Cortex of kidney (tissue), 1 donor: Measurements from ENCODE around the gene SFXN5.
"Not testable (repeated sequence)": the region's sequence is repeated elsewhere in the genome, so short reads cannot be mapped to it uniquely, and the experiment has no call there.

Experiments used
- DNase-seq: peaks from one replicate; lab custom pipeline; 2025; lab: John Stamatoyannopoulos, UW

SFXN5 gene

GRCh38 chr2:72921853-72922252 is 149.7 kb downstream of the SFXN5 start:
- DNase-seq, result no peak

DNA sequence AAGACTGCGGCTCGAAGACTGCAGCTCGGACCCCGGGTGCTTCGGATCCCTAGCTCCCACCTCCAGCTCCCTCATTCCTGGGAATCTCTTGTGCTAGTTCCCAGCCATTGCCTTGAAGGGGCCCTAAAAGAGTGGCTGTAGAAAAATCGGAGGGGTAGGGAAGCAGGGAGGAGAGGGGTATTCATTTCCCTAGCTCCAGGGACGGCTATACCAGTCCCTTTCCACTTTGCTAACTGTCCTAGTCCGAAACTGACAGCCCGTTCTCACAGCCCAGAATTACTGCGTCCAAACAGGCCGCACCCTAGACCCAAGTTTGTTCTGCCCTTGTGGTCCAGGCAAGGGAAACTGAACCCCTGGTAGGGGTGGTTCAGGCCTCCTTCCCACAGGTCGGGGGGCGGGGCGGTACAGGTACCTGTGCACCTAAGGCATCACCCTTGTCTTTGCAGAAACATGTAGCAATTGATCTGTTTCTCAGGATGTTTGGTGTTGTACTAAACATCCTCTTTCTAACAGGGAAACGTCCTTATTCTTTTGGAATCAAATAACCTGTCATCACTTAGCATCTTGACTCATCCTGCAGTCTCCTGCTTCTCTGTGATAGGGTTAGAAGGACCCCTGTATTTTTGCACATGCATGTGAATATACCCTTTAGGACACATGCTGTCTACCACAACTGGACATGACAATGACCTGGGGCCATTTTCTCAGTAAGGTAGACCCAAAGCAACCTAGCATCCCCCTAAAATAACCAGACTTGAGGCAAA is 150.2 kb downstream of the SFXN5 start:
- DNase-seq, result no peak

DNA sequence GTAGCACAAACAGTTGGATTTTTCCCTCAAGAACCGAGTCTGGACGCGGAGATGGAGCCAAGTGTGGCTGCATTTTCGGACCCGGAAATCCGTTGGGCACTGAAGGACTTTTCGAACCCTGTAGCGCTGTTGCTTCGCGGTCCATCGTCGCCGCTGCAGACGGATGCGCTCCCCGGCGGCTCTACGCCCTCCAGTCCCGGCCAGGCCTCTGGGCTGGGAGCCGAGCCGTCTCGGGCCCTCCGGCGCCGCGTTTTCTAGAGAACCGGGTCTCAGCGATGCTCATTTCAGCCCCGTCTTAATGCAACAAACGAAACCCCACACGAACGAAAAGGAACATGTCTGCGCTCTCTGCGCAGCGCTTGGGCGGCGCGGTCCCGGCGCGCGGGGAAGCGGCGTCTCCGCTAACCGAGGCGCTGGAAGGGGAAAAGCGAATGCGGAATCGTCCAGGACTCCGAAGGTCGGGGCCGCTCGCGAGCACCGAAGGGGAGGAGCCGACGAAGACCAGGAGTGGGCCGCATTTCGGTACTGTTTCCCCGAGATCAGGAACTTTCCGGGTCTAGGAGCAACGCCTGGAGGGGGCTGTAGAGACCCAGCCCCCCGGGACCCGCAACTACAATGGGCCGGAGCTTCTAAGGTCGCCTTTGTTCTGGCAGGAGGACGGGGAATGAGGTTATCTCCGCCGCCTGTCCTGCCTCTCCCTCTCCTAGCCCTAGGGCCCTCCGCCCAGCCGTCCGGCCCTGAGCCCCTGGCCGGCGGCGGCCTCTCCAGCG is 151.0 kb downstream of the SFXN5 start:
- DNase-seq, result no peak

DNA sequence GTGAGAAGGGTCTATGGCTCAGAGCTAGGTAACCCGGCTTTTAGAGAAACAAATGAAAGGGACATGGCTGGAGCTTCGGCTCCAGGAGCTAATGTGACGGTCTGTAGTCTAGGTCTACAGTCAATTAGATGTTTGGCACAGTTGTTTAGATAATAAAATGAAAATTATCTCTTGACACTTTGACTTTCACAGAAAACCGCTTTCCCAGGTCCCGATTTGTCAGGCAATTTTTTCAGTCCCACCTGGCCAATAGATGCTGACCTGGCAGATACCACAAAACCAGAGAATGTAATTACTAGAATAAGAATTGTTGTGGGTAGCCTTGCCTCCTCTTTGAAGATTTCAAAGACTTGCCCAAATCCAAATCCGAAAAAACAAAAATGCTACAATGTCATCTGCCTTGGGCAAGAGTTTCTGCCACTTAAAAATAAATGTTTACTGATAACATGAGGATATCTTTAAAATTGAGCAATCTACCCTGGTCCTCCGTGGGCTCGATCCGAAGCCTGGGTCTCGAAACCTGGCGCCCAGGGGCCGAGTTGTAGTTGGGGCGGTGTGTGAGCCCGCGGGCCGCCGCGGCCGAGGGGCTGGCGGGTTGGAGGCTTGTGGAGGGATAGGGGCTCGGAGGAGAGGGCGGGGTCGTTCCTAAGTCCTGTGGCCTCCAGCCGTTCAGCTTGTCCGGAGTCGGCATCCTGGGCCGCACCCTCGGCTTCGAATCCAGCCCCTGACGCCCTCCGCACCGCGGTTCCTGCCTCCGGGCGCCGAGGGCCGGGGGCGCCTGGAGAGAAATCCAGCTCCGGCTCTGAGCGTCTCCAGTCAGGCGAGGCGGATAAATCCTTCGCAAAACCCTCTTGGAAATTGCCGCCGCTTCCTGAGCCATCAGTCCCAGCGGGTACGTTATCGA is 151.8 kb downstream of the SFXN5 start:
- DNase-seq, result no peak

- DNase-seq, result no peak
Measured at GRCh38 chr2:72917877-72918553, 153.5 kb downstream of the SFXN5 start.

- DNase-seq, result no peak
Measured at GRCh38 chr2:72917138-72917876, 154.2 kb downstream of the SFXN5 start, which contains the start of gene EMX1. Gene EMX1, plus strand, starts transcription at chr2:72917519. Its CDS starts 334 bp downstream, at chr2:72917853.

DNA sequence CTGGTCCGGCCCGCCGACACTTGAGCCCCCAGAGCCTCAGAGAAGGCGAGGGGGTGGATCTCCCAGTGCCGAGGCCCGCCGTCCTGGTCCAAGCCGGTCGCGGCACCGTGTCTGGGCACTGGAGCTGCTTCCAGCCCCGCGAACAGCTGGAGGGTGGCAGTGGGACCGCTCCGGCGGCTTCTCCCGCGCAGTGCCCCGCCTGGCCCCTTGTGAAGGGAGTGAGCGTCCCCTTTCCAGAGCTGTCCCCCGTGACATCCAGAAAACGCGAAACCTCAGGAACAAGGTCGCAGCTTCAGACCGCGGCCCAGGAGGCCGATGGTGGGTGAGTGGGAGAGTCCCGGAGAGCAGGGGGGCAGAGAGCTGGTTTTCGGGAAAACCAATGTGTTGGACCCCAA is 154.8 kb downstream of the SFXN5 start:
- no peak for DNase-seq

DNA sequence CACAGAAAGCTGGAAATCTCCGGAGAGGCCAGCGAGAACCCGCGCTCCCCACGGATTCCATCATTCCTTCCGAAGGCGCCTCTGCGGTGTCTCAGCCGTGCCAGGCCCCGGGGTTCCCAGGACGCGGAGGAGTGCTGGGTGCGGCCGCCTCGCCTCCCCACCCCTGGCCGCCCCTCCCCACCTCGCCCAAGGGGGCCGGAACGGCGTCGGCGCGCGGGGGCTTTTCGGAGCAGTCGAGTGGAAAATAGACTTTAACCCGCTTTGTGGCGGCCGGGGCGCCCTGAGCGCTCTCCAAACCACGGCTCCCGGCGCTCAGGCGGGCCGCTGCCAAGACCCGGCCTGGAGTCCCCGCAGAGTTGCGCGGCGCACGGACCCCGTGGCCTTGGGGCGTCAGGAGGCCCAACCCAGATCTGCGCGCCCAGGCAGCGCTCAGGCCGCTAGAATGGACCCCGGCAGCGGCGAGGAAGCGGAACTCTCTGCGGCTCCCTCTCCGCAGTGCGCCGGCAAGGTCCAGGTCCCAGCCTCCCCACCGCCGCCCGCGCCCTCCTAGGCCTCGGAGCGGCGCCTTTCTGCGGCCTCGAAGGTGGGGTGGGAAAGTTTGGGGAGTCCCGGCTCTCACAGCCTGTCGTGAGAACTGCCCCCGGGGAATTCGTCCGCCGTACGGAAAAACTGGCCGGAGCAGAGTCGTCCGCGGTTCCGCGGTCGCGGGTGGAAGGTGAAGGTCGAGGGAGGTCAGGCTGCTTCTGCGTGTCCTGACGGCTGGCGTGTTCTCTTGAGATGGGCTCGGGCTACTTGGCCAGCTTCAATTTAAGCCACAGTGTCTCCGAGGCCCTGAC is 155.4 kb downstream of the SFXN5 start:
- DNase-seq, result peak; percentile 39

DNA sequence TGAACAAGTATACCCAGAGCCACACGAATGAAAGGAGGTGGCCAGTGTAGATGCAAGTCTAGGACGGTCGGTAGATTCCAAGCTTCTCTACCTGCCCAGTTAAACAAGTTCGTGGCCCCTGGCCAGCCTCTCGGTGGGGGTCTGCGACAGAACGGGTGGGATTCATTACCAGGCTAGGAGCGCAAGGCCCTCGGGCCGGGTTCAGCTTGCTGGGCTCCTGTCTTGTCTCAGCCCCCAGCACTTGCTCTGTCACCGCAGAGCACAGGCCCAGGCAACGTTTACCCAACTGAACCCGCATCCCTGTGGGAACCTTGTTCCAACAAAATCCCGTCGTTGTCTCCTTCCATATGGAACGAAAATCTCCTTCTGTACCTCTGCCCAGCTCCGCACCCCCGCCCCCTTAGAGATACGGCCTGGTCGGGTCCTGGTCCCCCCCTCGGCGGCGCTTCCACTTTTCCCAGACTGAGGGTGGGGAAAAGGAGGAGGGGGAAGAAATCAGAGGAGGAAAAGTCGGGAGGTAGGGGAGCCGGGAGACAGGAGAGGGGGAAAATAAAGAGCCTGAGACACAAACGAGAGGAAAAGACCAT is 156.1 kb downstream of the SFXN5 start:
- no peak for DNase-seq

DNA sequence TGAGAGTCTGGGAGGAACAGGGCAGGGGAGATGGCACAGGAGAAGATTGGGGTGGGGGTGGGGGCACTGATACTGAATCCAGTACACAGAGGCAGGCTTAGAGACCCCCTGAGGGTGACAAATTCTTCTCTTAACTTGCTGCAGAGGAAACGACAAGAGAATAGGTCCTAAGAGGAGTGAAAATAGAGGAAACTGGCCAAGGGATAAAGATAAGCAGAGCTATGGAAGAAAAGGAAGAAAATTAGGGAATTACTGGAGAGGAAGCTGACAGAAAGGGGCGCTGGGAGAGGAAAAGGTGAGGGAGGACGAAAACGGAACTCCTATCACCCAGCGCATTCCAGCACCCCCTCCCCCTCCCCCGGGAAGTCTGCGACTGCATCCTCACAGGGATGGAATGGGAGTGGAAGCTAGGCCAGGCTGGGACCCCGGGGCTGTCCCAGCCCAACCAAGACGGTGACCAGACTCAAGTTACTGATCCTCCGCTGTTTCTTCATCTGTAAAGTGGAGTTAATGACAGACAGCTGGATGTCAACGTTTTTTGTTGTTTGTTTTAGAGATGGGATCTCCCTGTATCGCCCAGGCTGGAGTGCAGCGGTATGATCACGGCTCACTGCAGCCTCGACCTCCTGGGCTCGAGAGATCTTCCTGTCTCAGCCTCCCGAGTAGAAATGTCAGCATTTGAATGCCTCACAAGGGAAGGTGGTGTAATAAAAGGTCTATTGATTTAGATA is 156.8 kb downstream of the SFXN5 start:
- DNase-seq, result no peak

DNA sequence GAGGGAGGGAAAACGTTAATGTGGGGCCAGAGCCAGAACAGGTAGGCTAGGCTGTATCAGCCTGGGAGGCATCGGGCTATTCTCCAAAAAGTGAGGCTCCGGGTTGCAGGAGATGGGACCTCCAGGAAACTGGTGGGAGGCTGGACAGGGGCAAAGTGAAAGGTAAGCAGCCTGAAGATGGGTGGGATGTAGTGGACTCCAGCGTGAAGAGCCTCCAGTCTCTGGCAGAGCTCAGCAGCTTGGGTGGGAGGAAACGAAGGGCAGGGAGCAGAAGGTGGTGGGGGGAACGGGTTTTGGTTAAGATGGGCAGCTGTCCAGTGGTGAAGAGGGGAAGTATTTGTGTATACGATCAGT is 157.3 kb downstream of the SFXN5 start:
- no peak for DNase-seq

- DNase-seq, result no peak
Measured at GRCh38 chr2:72913486-72914205, 157.9 kb downstream of the SFXN5 start.

DNA sequence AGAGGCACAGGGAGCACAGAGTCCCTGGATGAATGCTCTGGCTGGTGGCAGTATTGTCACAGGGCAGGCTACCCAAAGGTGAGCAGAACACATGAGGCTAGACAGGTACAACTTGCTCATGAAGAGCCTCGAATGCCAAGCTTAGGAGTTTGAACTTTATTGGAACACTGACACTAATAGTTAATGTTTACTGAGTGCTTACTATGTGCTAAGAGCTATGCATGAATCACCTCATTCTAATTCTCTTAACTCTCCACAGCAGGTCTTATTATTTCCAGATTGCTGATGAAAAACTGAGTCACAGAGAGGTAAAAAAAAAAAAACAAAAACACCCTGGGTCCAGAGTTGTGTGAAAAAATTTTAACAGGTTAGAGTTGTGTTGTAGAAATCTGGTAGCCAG is 160.3 kb downstream of the SFXN5 start:
- DNase-seq, result no peak

- DNase-seq, result no peak
Measured at GRCh38 chr2:72908741-72909140, 162.8 kb downstream of the SFXN5 start.

GRCh38 chr2:72907369-72907768 is 164.1 kb downstream of the SFXN5 start:
- not testable (repeated sequence) for DNase-seq

- DNase-seq, result no peak
Measured at GRCh38 chr2:72901426-72901825, 170.1 kb downstream of the SFXN5 start.

DNA sequence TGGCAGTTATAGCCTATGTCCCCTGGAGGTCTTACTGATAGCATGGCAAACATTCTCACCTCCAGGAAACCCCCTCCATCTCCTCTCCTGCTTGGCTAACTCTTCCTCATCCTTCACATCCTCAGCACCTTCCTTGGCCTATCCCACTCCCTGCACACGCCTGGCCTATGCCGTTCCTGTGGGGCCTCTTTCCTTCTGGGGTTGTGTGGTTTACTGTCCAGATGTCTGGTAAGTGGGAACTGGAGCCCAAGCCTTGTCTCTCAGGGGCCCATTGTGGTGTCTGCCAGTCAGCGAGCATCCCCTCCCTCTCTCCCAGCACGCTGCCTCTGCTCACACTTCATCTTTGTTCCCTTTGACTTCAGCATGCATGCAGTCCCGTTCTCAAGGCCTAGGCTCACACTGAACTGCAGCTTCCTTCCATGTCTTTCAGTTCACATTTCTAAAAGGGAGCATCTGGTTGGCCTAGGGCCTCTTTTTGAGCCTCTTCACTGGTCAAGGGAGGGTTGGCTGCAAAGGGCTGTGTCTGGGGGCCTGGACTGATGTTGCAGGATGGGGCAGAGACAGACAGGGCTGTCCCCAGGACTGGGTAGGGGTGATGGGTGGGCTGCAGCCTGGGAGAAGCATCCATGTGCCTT is 171.2 kb downstream of the SFXN5 start:
- DNase-seq, result no peak

DNA sequence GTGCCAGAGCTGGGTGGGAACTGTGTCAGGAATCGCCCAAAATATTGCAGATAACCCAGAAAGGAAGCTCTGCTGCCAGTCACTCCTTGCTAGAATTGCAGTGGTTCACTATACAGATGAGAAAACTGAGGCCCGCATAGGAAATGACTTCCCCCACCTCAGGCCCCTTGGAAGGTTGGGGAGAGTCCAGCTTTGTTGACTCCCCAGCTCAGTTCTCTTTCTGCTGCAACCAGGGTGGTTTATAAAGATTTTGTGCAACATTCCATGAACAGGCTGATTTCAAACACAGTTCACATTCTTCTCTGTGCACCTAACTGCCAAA is 173.0 kb downstream of the SFXN5 start:
- no peak for DNase-seq
